WERI-Rb-1 (cell line): ENCODE data around the gene AHDC1.
"Not testable (repeated sequence)": the region's sequence is repeated elsewhere in the genome, so short reads cannot be mapped to it uniquely, and the experiment has no call there.

Experiments used
- DNase-seq: peaks from one replicate; pipeline ENCODE4 v3.0.0-alpha.2; 2020
- H3K27ac ChIP-seq: fragments of 250-450 bp; sonication (Bioruptor Pico); 2 replicates; pipeline ENCODE4 v1.5.1; 2020; ENCODE audit warnings: mild to moderate bottlenecking, moderate library complexity
- H3K27me3 ChIP-seq: fragments of 250-450 bp; sonication (Bioruptor Pico); 2 replicates; pipeline ENCODE4 v1.5.1; 2021; ENCODE audit warnings: mild to moderate bottlenecking, low read depth, moderate library complexity; ENCODE audit not compliant: insufficient read depth, severe bottlenecking
- H3K36me3 ChIP-seq: fragments of 250-450 bp; sonication (Bioruptor Pico); 2 replicates; pipeline ENCODE4 v1.5.1; 2020; ENCODE audit warnings: mild to moderate bottlenecking, moderate library complexity
- H3K4me3 ChIP-seq: 2 replicates; pipeline ENCODE4 v1.5.1; 2011; ENCODE audit warnings: low read depth, mild to moderate bottlenecking, control low read depth, low read length
- H3K9me3 ChIP-seq: fragments of 250-450 bp; sonication (Bioruptor Pico); 2 replicates; pipeline ENCODE4 v1.5.1; 2021; ENCODE audit warnings: mild to moderate bottlenecking, moderate library complexity; ENCODE audit not compliant: severe bottlenecking
- TF ChIP-seq, protein P1 (sequence below): IDR thresholded peaks from 2 replicates; pipeline ENCODE4 v1.5.1; 2011; ENCODE audit warnings: low read depth, mild to moderate bottlenecking, control low read depth, inconsistent platforms, low read length

The AHDC1 gene

DNA sequence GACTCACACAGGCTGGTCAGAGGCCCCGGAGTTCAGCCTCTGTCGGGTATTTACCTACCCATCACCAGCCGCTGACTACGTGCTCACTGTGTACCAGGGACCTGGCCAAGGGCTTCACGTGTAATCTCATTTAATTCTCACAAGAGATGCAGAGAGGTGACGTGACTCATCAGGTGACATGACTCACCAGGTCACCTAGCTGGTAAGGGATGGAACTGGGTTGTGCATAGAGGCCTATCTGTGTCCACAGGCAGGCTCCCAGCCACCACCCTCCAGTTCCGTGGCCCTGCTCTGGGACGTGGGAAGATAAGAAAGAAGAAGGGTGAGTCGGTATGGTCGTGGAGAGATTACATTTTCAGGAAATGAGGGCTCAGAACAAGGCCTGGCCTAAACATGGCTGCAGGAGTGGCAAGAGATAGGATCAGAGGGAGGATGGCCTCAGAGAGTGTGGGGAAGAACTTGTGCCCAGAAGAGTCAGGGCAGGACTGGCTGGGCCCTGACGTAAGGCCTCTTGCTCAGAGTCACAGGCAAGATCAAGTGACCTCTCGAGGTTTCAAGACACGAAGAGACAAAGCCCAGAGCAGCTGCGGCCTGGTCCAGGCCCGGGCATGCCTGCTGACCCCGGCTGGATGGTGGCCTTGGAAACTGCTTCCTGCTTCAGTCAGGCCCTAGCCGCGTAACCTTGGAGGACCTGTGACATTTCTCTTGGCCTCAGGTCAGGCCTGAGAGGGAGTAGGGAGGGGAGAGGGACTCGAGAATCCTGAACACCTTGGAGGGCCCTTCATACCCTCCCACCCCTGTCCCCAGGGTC, 61.3 kb downstream of the AHDC1 start:
- H3K36me3 ChIP-seq = peaks cover 27% of the 10 kb centered on the region

DNA sequence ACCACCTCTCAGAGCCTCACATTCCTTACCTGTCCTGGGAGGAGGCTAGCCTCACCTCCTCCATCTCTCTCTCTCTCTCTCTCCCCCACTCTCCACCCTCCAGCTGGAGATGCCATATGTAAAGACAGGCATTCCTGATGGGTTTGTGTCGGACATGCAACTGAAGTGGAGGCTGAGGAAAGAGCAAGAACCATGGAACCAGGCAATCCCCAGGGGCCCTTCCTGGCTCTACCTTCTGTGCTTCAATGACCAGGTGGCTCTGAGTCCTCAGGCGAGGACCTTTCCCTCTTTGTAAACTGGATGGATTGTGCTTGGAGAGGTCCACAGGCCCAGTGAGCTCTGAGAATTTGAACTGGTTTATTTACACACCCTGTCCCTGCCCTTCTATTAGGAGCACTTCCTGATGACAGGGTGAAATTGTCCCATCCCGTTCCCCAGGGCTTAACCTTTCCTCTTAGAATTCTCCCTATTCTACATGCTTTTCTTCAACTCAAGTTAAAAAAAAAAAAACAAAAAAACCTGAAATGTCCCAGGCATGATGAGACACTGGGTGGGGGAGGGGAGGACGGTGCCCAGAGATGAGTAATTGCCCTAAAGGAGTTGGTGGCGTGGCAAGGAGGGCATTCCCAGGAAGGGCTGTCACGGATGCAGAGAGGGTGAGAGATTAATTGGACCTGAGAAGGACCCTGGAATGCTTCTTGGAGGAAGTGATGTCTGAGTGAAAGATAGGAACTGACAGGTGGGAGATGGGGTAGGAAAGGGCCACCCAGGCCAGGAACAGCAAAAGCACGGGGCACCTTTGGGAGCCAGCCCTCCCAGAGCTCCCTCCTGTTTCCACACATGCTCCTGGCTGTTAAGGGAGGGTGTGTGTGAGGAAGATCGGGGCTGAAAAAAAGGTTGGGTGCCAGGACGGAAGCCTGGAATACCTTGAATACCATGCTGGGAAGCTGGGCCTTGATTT, 63.8 kb downstream of the AHDC1 start:
- Histone ChIP-seq H3K27me3 (no peaks in the 10 kb centered on the region), H3K27ac (no peak overlapping the region), H3K9me3 (no peaks in the 10 kb centered on the region), H3K36me3 (peaks cover 28% of the 10 kb centered on the region), H3K4me3 (no peak overlapping the region)
- DNase-seq = no peak
- TF ChIP-seq, protein P1, sequence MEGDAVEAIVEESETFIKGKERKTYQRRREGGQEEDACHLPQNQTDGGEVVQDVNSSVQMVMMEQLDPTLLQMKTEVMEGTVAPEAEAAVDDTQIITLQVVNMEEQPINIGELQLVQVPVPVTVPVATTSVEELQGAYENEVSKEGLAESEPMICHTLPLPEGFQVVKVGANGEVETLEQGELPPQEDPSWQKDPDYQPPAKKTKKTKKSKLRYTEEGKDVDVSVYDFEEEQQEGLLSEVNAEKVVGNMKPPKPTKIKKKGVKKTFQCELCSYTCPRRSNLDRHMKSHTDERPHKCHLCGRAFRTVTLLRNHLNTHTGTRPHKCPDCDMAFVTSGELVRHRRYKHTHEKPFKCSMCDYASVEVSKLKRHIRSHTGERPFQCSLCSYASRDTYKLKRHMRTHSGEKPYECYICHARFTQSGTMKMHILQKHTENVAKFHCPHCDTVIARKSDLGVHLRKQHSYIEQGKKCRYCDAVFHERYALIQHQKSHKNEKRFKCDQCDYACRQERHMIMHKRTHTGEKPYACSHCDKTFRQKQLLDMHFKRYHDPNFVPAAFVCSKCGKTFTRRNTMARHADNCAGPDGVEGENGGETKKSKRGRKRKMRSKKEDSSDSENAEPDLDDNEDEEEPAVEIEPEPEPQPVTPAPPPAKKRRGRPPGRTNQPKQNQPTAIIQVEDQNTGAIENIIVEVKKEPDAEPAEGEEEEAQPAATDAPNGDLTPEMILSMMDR = no peak

More for the DNA sequence above, 61.3 kb downstream of the AHDC1 start:
- TF ChIP-seq, protein P1 = no peak
- no peaks in the 10 kb centered on the region for H3K9me3 ChIP-seq
- peak overlapping the region; percentile 63 for H3K27ac ChIP-seq
- no peak for DNase-seq
- no peaks in the 10 kb centered on the region for H3K27me3 ChIP-seq
- no peak overlapping the region for H3K4me3 ChIP-seq

DNA sequence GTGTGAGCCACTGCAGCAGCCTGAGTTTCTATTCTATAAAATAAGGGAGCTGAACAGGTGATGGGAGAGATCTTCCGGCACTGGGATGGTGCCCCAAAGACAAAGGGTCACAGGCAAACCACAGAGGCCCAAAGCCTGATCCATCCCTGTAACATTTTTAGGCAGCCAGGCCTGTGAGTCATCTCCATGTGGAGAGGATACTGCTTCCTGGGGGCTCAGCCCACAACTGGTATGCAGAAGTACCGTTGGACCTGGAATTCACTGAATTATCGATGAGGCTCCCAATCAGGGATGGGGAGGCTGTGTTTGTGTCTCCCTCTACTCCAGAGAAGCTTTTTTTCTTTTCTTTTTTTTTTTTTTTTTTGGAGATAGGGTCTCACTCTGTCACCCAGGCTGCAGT, 65.2 kb downstream of the AHDC1 start:
- Histone ChIP-seq H3K27ac (peak overlapping the region; percentile 90; the same call in 1 of the 2 replicates), H3K36me3 (peaks cover 22% of the 10 kb centered on the region), H3K4me3 (no peak overlapping the region), H3K27me3 (no peaks in the 10 kb centered on the region), H3K9me3 (no peaks in the 10 kb centered on the region)
- TF ChIP-seq, protein P1 = no peak
- no peak for DNase-seq

DNA sequence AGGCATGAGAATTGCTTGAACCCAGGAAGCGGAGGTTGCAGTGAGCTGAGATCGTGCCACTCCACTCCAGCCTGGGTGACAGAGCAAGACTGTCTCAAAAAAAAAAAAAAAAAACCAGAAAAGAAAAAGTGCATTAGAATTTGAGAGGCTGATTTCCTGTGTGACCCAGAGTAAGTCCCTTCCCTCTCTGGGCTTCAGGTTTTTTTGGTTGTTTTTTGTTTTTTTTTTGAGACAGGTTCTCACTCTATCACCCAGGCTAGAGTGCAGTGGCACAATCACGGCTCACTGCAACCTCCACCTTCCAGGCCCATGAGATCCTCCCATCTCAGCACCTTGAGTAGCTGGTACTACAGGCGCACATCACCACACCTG, 65.7 kb downstream of the AHDC1 start:
- not testable (repeated sequence) for H3K9me3 ChIP-seq, H3K27me3 ChIP-seq, DNase-seq, H3K4me3 ChIP-seq
- peaks cover 25% of the 10 kb centered on the region for H3K36me3 ChIP-seq
- peak overlapping the region; percentile 90 for H3K27ac ChIP-seq

DNA sequence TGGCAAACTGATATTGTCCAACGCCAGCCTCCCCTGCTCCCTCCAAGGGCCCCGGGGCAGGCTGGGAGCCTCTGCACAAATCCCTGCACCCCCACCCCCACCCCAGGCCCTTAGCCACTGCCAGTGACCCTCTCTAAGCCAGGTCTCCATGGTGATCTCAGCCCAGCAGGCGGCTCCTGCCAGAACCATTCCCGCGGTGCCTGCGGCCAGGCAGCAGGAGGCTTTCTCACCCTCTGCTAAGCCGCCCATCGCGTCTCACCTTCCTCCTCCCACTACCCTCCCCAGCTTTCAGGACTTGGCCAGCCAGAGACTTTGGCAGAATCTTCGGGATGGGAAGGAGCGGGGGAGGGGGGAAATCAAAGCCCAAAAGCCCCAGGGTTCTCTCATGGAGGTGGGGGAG, 67.2 kb downstream of the AHDC1 start:
- TF ChIP-seq, protein P1 = no peak
- H3K9me3 ChIP-seq = no peaks in the 10 kb centered on the region
- peaks cover 23% of the 10 kb centered on the region for H3K36me3 ChIP-seq
- H3K4me3 ChIP-seq = peak overlapping the region; percentile 10; the same call in 1 of the 2 replicates
- peak overlapping the region; percentile 90 for H3K27ac ChIP-seq
- no peaks in the 10 kb centered on the region for H3K27me3 ChIP-seq
- peak; percentile 96 for DNase-seq
